Measurements from ENCODE around the gene TRIO.

Gene TRIO

GRCh38 chr5:14330291-14330690, 187.1 kb downstream of the TRIO start:
- H3K36me3 ChIP-seq (ENCODE audit: insufficient read depth, low read length): no peaks in the 10 kb centered on the region
- H3K79me2 ChIP-seq (ENCODE audit: insufficient read depth, low read length): no peaks in the 10 kb centered on the region
- H3K9me3 ChIP-seq (ENCODE audit: insufficient read depth, low read length, severe bottlenecking): no peaks in the 10 kb centered on the region
- TF ChIP-seq EZH2 (IDR thresholded peaks at IDR 0.05; ENCODE audit: borderline replicate concordance, low read depth, low read length, severe bottlenecking) (no peak), CTCF (IDR thresholded peaks at IDR 0.05; ENCODE audit: borderline replicate concordance, extremely low read depth, low read length, poor library complexity, severe bottlenecking) (no peak)
- no peak overlapping the region for H3K27ac ChIP-seq (ENCODE audit: low read length)
- no peak for ATAC-seq (ENCODE audit: insufficient read depth, low read depth)
- no peak for DNase-seq
- no peak overlapping the region for H3K4me3 ChIP-seq (ENCODE audit: low read depth in 1 of 2, low read length in 2 of 2)
- H4K20me1 ChIP-seq (ENCODE audit: insufficient read depth, low read length): no peaks in the 10 kb centered on the region
- H3K9ac ChIP-seq (ENCODE audit: low read depth, low read length): no peak overlapping the region
- H3K27me3 ChIP-seq (ENCODE audit: insufficient read depth, low read length, poor library complexity): no peaks in the 10 kb centered on the region
- H2AFZ ChIP-seq (ENCODE audit: low read depth, low read length): no peak overlapping the region
- H3K4me1 ChIP-seq (ENCODE audit: insufficient read depth, low read length): no peaks in the 10 kb centered on the region
- H3K4me2 ChIP-seq (ENCODE audit: insufficient read depth, low read length): no peak overlapping the region

- TF ChIP-seq CTCF (IDR thresholded peaks at IDR 0.05; ENCODE audit: borderline replicate concordance, extremely low read depth, low read length, poor library complexity, severe bottlenecking): no peak
- TF ChIP-seq EZH2 (IDR thresholded peaks at IDR 0.05; ENCODE audit: borderline replicate concordance, low read depth, low read length, severe bottlenecking): no peak
- Histone ChIP-seq H3K79me2 (ENCODE audit: insufficient read depth, low read length) (no peaks in the 10 kb centered on the region), H3K4me1 (ENCODE audit: insufficient read depth, low read length) (no peaks in the 10 kb centered on the region), H3K9me3 (ENCODE audit: insufficient read depth, low read length, severe bottlenecking) (no peaks in the 10 kb centered on the region), H3K27me3 (ENCODE audit: insufficient read depth, low read length, poor library complexity) (no peaks in the 10 kb centered on the region), H2AFZ (ENCODE audit: low read depth, low read length) (no peak overlapping the region), H3K4me2 (ENCODE audit: insufficient read depth, low read length) (no peak overlapping the region), H4K20me1 (ENCODE audit: insufficient read depth, low read length) (no peaks in the 10 kb centered on the region), H3K9ac (ENCODE audit: low read depth, low read length) (no peak overlapping the region), H3K36me3 (ENCODE audit: insufficient read depth, low read length) (no peaks in the 10 kb centered on the region), H3K4me3 (ENCODE audit: low read depth in 1 of 2, low read length in 2 of 2) (no peak overlapping the region), H3K27ac (ENCODE audit: low read length) (no peak overlapping the region)
- no peak for ATAC-seq (ENCODE audit: insufficient read depth, low read depth)
- no peak for DNase-seq
Measured at GRCh38 chr5:14330729-14331385, 187.7 kb downstream of the TRIO start.

DNA sequence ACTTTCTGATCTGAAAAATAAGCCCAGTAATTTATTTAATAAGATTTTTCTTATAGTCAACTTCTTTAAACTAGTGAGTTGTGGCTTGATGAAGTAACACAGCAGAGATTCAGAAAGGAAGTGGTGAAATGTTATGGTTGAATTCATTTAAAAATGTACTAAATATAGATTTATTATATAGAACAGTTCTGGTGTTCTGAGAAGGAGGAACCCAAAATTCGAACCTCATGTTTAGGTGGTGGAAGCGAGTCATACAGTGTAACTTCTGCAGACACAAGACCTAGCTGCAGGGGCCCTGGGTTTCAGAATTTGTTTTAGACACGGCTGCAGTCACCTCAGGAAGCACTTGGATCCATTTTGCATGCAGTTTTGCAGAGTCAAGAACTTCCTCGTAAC, 188.2 kb downstream of the TRIO start:
- TF ChIP-seq EZH2 (IDR thresholded peaks at IDR 0.05; ENCODE audit: borderline replicate concordance, low read depth, low read length, severe bottlenecking) (no peak), CTCF (IDR thresholded peaks at IDR 0.05; ENCODE audit: borderline replicate concordance, extremely low read depth, low read length, poor library complexity, severe bottlenecking) (no peak)
- Histone ChIP-seq H3K4me2 (ENCODE audit: insufficient read depth, low read length) (no peak overlapping the region), H3K9ac (ENCODE audit: low read depth, low read length) (no peak overlapping the region), H3K4me3 (ENCODE audit: low read depth in 1 of 2, low read length in 2 of 2) (no peak overlapping the region), H3K27ac (ENCODE audit: low read length) (no peak overlapping the region), H3K79me2 (ENCODE audit: insufficient read depth, low read length) (no peaks in the 10 kb centered on the region), H3K27me3 (ENCODE audit: insufficient read depth, low read length, poor library complexity) (no peaks in the 10 kb centered on the region), H3K36me3 (ENCODE audit: insufficient read depth, low read length) (no peaks in the 10 kb centered on the region), H3K9me3 (ENCODE audit: insufficient read depth, low read length, severe bottlenecking) (no peaks in the 10 kb centered on the region), H3K4me1 (ENCODE audit: insufficient read depth, low read length) (no peaks in the 10 kb centered on the region), H4K20me1 (ENCODE audit: insufficient read depth, low read length) (no peaks in the 10 kb centered on the region), H2AFZ (ENCODE audit: low read depth, low read length) (no peak overlapping the region)
- ATAC-seq (ENCODE audit: insufficient read depth, low read depth) (no peak), DNase-seq (no peak)
